Activated CD8-positive, alpha-beta memory T cell treated with anti-CD3 and anti-CD28 coated beads for 24 hours (primary cell): ENCODE results near the gene SLC22A2.

ENCODE experiments used
- DNase-seq: peaks from one replicate; pipeline ENCODE4 v3.0.0-alpha.2; 2020

The SLC22A2 gene

GRCh38 chr6:160203522-160203921 is 55.1 kb downstream of the SLC22A2 start:
- no peak for DNase-seq

- no peak for DNase-seq
Measured at GRCh38 chr6:160203076-160203475, 55.5 kb downstream of the SLC22A2 start.

- no peak for DNase-seq
Measured at GRCh38 chr6:160202411-160202810, 56.2 kb downstream of the SLC22A2 start.

- no peak for DNase-seq
Measured at GRCh38 chr6:160201061-160201460, 57.6 kb downstream of the SLC22A2 start.

- DNase-seq, result no peak
Measured at GRCh38 chr6:160198606-160199211, 59.9 kb downstream of the SLC22A2 start.

- DNase-seq, result no peak
Measured at GRCh38 chr6:160197662-160198061, 61.0 kb downstream of the SLC22A2 start.

- no peak for DNase-seq
Measured at GRCh38 chr6:160194808-160195207, 63.8 kb downstream of the SLC22A2 start.

- DNase-seq, result no peak
Measured at GRCh38 chr6:160192840-160193239, 65.8 kb downstream of the SLC22A2 start.

GRCh38 chr6:160190973-160191372 is 67.6 kb downstream of the SLC22A2 start:
- no peak for DNase-seq

- no peak for DNase-seq
Measured at GRCh38 chr6:160190081-160190480, 68.5 kb downstream of the SLC22A2 start.

- no peak for DNase-seq
Measured at GRCh38 chr6:160188773-160189172, 69.8 kb downstream of the SLC22A2 start.

GRCh38 chr6:160180706-160181105 is 77.9 kb downstream of the SLC22A2 start:
- no peak for DNase-seq

- no peak for DNase-seq
Measured at GRCh38 chr6:160178271-160178670, 80.3 kb downstream of the SLC22A2 start.

GRCh38 chr6:160177220-160177619 is 81.4 kb downstream of the SLC22A2 start:
- DNase-seq, result no peak

GRCh38 chr6:160174681-160175080 is 83.9 kb downstream of the SLC22A2 start:
- no peak for DNase-seq

GRCh38 chr6:160173806-160174527 is 84.7 kb downstream of the SLC22A2 start:
- DNase-seq, result no peak

GRCh38 chr6:160172704-160173103 is 85.9 kb downstream of the SLC22A2 start:
- DNase-seq, result no peak

GRCh38 chr6:160170018-160170680 is 88.5 kb downstream of the SLC22A2 start:
- no peak for DNase-seq

- no peak for DNase-seq
Measured at GRCh38 chr6:160167604-160168399, 90.8 kb downstream of the SLC22A2 start.
